ENCODE results near the gene LHX3.

DNA sequence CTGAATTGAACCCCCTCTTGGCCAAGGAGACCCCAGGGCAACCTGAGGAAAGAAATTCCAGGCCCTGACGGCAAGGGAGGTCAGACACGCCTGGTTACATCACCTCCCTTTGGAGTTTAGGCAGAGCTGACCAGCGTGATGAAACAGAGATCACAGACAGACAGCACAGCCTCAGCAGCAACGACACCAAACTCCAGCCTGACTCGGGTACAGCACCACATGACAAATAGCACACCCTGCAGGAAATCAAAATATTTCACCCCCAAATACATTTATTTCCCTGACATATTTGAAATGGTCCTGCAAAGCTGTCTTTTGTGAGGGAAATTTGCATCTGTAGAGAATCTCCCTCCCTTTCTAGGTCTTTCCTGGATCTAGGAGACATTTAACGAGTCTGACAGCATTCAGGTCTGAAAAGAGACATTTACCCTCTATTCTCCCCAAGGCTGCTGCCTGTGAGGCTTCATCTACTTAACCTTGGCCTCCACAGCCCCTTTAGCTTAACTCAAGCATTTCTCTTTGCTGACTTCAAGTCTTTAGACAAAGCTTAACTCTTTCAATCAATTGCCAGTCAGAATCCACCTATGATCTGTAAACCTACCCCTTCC lies 38.1 kb upstream of the LHX3 start:
- TF ChIP-seq MAFK (IDR thresholded peaks at IDR 0.05; ENCODE audit: partially characterized antibody) = no peak
- no peak for TF ChIP-seq MAZ (IDR thresholded peaks at IDR 0.05; ENCODE audit: borderline replicate concordance, low read depth, low read length)
- TF ChIP-seq E2F6 (IDR thresholded peaks at IDR 0.05; ENCODE audit: borderline replicate concordance, low read depth) = no peak
